Esophagus (tissue), 2 donors: ENCODE measurements around the gene ZFHX2. TPM values are rescaled to one million over a fixed set of nuclear protein-coding genes. Genes with fewer than 3 reads are reported as not detected.
"Not testable (repeated sequence)": the region's sequence is repeated elsewhere in the genome, so short reads cannot be mapped to it uniquely, and the experiment has no call there.

Source experiments
- H3K27ac ChIP-seq, 2 donors: one replicate each; pipeline ENCODE4 v1.5.1; 2013; ENCODE audit warnings: low read depth in 2 of 2, mild to moderate bottlenecking in 2 of 2, inconsistent platforms in 1 of 2, low read length in 1 of 2, moderate library complexity in 1 of 2
- H3K27me3 ChIP-seq, 2 donors: one replicate each; pipeline ENCODE4 v1.6.1; 2013; ENCODE audit warnings: low read length in 2 of 2, control low read depth in 1 of 2, mild to moderate bottlenecking in 1 of 2; ENCODE audit not compliant: insufficient read depth in 2 of 2, control insufficient read depth in 1 of 2
- H3K36me3 ChIP-seq, 2 donors: one replicate each; pipeline ENCODE4 v1.6.1; 2013; ENCODE audit warnings: low read length in 1 of 2; ENCODE audit not compliant: control insufficient read depth in 2 of 2, insufficient read depth in 2 of 2
- H3K4me1 ChIP-seq, 2 donors: one replicate each; pipeline ENCODE4 v1.6.1; 2013; ENCODE audit warnings: low read length in 1 of 2; ENCODE audit not compliant: control insufficient read depth in 2 of 2, insufficient read depth in 2 of 2
- H3K4me3 ChIP-seq, 2 donors: one replicate each; pipeline ENCODE4 v1.5.1; 2013; ENCODE audit warnings: low read length in 2 of 2, mild to moderate bottlenecking in 2 of 2, low read depth in 1 of 2, moderate library complexity in 1 of 2
- H3K9me3 ChIP-seq, 2 donors: one replicate each; pipeline ENCODE4 v1.6.1; 2013; ENCODE audit warnings: mild to moderate bottlenecking in 2 of 2, low read depth in 1 of 2, low read length in 1 of 2, moderate library complexity in 1 of 2; ENCODE audit not compliant: control insufficient read depth in 2 of 2, insufficient read depth in 1 of 2
- WGBS, 2 donors: extraction: QIAGEN DNeasy Blood & Tissue Kit; methylation state at CpG; one replicate each; pipeline ENCODE4 v1.1.7; 2013; 5-methylcytosine and 5-hydroxymethylcytosine counted together
- polyA plus RNA-seq, 2 donors: library from polyadenylated mRNA; stranded (reverse); fragments of 200-250 nt; gene quantifications; one replicate each; pipeline ENCODE4 v1.2.3, GENCODE V29; 2013
- donor health status: healthy with polysubstance abuse.
- donor health status: Bipolar disorder and iron deficiency.

ZFHX2 gene
- polyA plus RNA-seq, 2 donors: 0.12 to 0.59 TPM

GRCh38 chr14:23544511-23545447, 6.8 kb downstream of the ZFHX2 start:
- no peaks in the 10 kb centered on the region for H3K9me3 ChIP-seq
- H3K4me3 ChIP-seq: no peak overlapping the region
- 56 to 58% methylated on average over 25 of the region's 25 CpGs for WGBS, 2 donors
- H3K4me1 ChIP-seq: no peaks in the 10 kb centered on the region
- H3K27me3 ChIP-seq: no peaks in the 10 kb centered on the region
- H3K36me3 ChIP-seq: no peaks in the 10 kb centered on the region
- no peak overlapping the region for H3K27ac ChIP-seq

GRCh38 chr14:23543403-23543802, 8.2 kb downstream of the ZFHX2 start:
- WGBS, 2 donors: 91 to 95% methylated on average over 5 of the region's 5 CpGs
- Histone ChIP-seq H3K27ac (no peak overlapping the region), H3K9me3 (no peaks in the 10 kb centered on the region), H3K4me1 (no peaks in the 10 kb centered on the region), H3K27me3 (no peaks in the 10 kb centered on the region), H3K4me3 (no peak overlapping the region), H3K36me3 (no peaks in the 10 kb centered on the region)

GRCh38 chr14:23542261-23542660, 9.3 kb downstream of the ZFHX2 start:
- H3K9me3 ChIP-seq: no peaks in the 10 kb centered on the region
- H3K4me3 ChIP-seq: no peak overlapping the region
- 82 to 84% methylated on average over 5 of the region's 5 CpGs for WGBS, 2 donors
- no peaks in the 10 kb centered on the region for H3K27me3 ChIP-seq
- no peak overlapping the region for H3K27ac ChIP-seq
- no peaks in the 10 kb centered on the region for H3K4me1 ChIP-seq
- H3K36me3 ChIP-seq: no peaks in the 10 kb centered on the region

GRCh38 chr14:23540141-23540469, 11.5 kb downstream of the ZFHX2 start:
- H3K27ac ChIP-seq: no peak overlapping the region
- H3K4me3 ChIP-seq: no peak overlapping the region
- H3K27me3 ChIP-seq: no peaks in the 10 kb centered on the region
- no peaks in the 10 kb centered on the region for H3K36me3 ChIP-seq
- whole genome bisulfite sequencing, 2 donors: 83 to 87% methylated on average over 4 of the region's 4 CpGs
- H3K4me1 ChIP-seq: no peaks in the 10 kb centered on the region
- H3K9me3 ChIP-seq: no peaks in the 10 kb centered on the region

- Histone ChIP-seq H3K4me1 (no peaks in the 10 kb centered on the region), H3K9me3 (no peaks in the 10 kb centered on the region)
- WGBS, 2 donors: 40 to 43% methylated on average over 10 of the region's 10 CpGs
Observed at GRCh38 chr14:23539248-23540140, 12.1 kb downstream of the ZFHX2 start.

GRCh38 chr14:23538785-23539184, 12.8 kb downstream of the ZFHX2 start:
- WGBS, 2 donors: 44 to 51% methylated on average over 7 of the region's 7 CpGs
- Histone ChIP-seq H3K36me3 (no peaks in the 10 kb centered on the region), H3K27ac (no peak overlapping the region), H3K9me3 (no peaks in the 10 kb centered on the region), H3K4me3 (no peak overlapping the region), H3K4me1 (no peaks in the 10 kb centered on the region), H3K27me3 (no peaks in the 10 kb centered on the region)

More at GRCh38 chr14:23539248-23540140, 12.1 kb downstream of the ZFHX2 start:
- H3K4me3 ChIP-seq: no peak overlapping the region
- H3K36me3 ChIP-seq: no peaks in the 10 kb centered on the region
- H3K27ac ChIP-seq: no peak overlapping the region
- no peaks in the 10 kb centered on the region for H3K27me3 ChIP-seq

GRCh38 chr14:23538050-23538718, 13.4 kb downstream of the ZFHX2 start:
- Histone ChIP-seq H3K27ac (no peak overlapping the region), H3K4me3 (no peak overlapping the region), H3K36me3 (no peaks in the 10 kb centered on the region), H3K4me1 (no peaks in the 10 kb centered on the region), H3K9me3 (no peaks in the 10 kb centered on the region), H3K27me3 (no peaks in the 10 kb centered on the region)
- 72 to 76% methylated on average over 10 of the region's 10 CpGs for WGBS, 2 donors

GRCh38 chr14:23537351-23538049, 14.1 kb downstream of the ZFHX2 start:
- WGBS, 2 donors: 60 to 62% methylated on average over 13 of the region's 13 CpGs
- Histone ChIP-seq H3K9me3 (no peaks in the 10 kb centered on the region), H3K4me1 (no peaks in the 10 kb centered on the region), H3K4me3 (no peak overlapping the region), H3K27ac (no peak overlapping the region), H3K27me3 (no peaks in the 10 kb centered on the region), H3K36me3 (no peaks in the 10 kb centered on the region)

- not testable (repeated sequence) for H3K36me3 ChIP-seq, H3K4me1 ChIP-seq, H3K9me3 ChIP-seq, H3K27ac ChIP-seq, H3K27me3 ChIP-seq, H3K4me3 ChIP-seq
- WGBS, 2 donors: 88 to 91% methylated on average over 6 of the region's 6 CpGs
Observed at GRCh38 chr14:23536906-23537305, 14.7 kb downstream of the ZFHX2 start.
